Brain pericyte (primary cell): ENCODE data around the gene MPEG1.

Source experiments
- DNase-seq: peaks from one replicate; pipeline ENCODE4 v3.0.0-alpha.2; 2012; ENCODE audit warnings: low read depth, low spot score

Gene MPEG1

DNA sequence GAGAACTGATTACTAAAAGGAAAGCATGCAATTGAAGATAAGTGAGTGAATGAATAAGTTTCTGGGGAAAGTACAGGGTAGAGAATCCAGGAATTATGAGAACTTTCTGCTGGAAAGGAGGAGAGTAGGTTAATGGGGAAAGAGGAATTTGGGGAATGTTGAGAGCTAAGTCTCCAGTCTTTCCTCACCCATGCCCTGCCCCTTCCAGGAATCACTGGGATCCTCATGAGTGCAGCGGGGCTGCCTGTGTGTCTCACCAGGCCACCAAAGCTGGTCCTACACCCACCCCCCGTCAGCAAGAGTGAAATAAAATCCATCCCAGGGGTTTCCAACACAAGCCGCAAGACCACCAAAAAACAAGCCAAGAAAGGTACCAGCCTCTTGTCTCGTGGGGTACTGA, 23.8 kb downstream of the MPEG1 start:
- DNase-seq, result no peak

DNA sequence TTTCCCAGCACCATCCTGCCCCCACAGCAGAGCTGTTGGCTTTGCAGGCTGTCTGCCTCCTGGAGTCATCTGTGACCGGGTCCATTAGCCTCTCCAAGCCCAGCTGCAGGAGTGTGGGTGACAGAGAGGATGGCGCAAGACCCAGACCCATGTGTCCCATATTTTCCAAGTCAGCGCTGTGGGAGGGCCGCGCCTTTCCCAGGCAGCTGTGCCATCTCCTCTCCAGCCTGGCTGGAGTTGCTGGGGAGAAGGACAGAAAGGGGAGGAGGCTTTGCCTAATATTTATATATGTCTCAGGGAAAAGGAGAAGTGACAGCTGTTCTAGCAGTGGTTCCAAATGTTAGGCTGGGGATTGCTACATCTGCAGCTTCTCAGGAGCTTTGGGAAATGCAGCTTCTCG, 25.1 kb downstream of the MPEG1 start:
- DNase-seq, result no peak

DNA sequence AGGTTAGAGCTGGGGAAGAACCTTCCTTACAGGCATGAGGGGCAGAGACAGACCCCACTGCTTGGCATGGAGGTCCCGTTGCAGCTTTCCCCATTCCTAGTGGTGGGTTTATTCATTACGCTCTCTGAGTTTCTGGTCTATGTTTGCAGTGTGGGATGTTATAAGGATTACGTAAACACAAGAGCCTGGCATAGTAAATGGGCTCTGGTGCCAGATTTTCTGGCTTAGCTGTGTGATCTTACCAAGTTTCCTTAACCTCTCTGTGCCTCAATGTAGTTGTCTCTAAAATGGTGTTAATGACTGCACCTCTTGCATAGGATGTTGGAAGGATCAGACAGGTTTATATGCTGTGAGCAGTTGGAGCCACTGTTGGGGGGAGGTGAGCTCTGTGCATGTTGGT, 25.7 kb downstream of the MPEG1 start:
- DNase-seq, result no peak

DNA sequence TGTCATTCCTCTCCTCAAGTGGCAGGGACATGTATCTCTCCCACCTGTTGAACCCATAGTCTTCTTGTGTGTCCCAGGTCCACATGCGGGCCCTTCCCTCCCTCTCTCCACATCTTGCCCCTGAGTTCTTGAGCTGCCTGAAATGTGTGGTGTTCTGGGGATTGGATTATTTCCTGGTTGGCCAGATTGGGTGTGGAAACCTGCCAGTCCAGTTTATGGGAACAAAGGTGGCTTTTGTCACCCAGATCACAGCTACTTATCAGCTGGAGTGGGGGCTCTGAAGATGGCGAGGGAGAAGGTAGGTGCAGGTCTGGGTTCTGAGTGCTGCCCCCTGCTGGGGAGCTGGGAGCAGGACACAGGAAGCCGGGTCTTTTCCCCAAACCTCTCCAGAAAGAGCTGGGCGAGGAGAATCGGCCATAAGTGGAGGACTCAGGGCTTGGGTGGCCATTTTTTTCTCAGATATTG, 26.6 kb downstream of the MPEG1 start:
- no peak for DNase-seq

DNA sequence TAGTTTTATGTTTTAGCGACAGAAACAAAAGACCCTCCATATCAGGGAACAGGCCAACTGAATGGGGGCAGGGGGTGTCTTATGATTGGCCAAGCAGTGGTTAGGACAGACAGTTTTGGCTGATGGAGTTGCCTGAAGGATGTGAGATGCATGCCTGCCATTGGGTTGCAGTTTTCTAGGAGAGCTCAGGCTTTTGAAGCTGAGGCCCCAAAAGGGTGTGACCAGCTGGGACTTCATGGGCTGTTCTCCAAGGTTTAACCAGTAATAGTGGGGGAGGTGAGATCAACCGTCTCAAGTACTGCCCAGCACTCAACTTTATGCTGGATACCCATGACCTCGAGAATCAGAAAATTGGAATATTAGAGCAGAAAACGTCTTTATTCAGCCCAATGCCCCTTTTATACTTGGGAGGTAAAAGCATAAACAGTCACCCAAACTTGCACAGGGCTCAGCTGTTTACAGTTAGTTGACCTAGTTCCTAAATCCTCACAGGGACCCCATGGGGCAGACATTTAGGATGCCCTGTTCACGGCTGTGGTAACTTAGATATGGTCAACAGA, 27.3 kb downstream of the MPEG1 start:
- no peak for DNase-seq

DNA sequence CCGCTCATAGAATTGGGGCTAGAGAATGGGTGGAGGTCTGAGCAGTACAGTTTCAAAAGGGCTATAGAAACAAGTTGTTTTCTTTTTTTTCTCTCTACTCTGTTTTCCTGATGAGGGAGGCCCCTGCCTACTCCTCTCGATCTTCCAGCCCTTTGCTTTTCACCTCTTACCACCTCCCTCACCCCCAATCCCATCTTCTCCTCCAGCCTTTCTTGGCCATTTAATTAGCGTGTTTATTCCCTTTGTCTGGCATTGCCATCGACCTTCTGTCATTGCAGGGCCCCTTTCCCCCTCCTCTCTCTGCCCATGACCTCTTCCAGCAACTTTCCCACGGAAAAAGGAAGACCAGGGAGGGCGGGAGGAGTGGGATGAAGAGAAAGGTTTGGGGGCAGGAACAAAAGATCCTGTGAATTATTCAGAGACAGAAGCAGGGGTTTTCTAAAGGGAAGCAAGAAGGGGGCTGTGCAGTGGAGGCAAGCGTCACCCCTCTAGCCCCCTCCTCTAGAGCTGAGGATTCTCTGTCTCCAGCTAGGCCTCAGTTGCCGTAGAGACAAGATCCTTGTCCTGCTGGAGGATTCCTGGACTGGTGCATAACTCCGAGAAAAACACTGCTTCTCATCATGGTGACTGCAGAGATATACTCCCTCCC, 27.9 kb downstream of the MPEG1 start:
- no peak for DNase-seq

DNA sequence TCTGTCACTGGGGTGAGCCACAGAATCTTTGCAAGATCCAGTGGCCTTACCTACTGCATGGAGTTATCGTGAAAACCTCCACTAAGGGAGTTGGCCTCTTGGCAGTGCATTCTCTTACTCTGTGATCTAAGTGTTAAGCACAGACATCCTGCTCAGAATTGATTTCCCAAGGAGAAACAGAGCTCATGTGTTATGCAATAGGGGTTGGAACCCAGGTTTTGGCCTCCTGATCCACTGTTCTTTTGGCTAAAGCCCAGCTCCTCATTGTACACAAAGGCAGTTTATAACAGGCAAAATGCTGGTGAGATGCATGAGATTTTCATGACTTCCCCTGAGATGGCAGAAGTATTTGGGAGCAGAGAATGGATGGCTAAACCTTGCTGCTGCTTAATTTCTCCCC, 29.0 kb downstream of the MPEG1 start:
- no peak for DNase-seq

DNA sequence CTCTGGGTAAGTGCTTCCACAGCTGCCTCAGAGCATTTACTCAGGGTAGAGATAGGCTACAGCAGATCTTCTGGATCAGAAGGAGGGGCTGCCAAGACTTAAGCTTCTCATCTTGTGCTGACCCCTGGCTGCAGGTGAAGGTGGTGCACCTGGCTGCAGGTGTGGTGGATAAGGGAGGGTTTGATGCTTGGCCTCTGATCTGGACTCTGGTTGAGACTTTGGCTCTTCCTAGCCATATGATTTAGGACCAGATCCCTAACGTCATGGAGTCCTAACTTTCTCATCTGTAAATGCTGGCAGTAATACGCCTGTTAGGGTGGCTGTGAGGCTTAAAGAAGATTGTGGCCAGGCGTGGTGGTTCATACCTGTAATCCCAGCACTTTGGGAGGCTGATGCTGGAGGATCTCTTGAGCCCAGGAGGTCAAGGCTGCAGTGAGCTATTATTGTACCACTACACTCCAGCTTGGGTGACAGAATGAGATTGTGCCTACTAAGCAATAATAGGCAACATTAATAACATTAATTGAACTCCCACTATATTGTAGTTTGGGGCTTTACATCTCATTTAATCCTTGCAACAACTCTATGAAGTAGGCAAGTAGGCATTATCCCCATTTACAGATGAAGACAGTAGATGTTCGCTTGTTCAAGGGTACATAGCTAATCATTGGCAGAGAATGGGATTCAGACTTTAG, 30.1 kb downstream of the MPEG1 start:
- DNase-seq, result no peak

DNA sequence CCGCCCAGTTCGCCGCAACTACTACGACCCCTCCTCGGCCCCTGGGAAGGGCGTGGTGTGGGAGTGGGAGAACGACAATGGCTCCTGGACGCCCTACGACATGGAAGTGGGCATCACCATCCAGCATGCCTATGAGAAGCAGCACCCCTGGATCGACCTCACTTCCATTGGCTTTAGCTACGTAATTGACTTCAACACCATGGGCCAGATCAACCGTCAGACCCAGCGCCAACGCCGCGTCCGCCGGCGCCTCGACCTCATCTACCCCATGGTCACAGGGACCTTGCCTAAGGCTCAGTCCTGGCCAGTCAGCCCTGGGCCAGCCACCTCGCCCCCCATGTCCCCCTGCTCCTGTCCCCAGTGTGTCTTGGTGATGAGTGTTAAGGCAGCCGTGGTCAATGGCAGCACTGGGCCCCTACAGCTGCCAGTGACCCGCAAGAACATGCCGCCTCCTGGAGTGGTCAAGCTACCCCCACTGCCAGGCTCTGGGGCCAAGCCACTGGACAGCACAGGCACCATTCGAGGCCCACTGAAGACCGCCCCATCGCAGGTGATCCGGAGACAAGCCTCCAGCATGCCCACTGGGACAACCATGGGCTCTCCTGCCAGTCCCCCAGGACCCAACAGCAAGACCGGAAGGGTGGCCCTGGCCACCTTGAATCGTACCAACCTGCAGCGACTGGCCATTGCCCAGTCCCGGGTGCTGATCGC, 30.8 kb downstream of the MPEG1 start:
- DNase-seq, result no peak

DNA sequence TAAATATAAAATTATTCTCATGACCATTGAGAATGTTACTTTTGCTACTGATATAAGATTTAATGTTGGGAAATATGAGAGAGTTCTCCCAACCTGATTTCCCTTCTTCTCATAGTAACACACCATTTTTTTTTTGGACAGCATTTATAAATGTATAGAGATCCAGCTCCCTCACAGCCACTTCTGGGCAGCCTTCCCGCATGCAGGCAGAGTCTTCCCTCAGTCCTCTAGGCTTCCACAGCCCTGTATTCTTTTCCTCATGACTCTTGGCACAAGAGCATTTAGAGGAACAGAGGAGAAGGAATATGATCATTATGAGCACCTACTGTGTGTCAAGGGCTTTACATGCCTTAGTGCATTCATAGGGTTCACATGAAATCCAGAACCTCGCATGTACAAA, 31.8 kb downstream of the MPEG1 start:
- no peak for DNase-seq

DNA sequence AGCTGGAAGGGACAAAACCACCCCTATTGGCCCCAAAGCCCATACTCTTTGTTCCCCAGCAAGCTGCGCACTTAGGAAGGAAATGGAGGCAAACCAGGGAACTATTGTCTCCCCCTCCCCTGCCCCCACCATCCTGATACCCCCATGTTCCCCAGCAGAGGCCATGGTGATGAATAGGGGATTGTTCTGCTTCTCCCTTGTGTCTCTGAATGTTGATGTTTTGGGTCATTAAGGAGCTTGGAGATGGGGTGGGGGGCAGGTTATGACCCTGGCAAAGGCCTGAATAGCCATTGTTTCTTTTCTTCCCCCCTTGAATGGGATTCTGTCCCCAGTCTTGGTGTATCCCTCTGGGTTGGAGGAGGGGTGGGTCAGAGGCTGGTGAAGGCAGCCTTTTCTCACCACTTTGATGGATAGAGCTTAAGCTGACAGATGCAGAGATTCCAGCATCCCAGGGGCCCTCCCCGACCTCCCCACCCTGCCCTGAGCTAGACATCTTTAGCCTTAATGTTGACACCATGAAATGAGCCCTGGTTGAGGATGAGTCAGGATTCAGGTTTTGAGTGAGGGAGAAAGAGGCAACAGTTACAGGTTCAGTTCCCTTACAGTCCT, 32.5 kb downstream of the MPEG1 start:
- no peak for DNase-seq

DNA sequence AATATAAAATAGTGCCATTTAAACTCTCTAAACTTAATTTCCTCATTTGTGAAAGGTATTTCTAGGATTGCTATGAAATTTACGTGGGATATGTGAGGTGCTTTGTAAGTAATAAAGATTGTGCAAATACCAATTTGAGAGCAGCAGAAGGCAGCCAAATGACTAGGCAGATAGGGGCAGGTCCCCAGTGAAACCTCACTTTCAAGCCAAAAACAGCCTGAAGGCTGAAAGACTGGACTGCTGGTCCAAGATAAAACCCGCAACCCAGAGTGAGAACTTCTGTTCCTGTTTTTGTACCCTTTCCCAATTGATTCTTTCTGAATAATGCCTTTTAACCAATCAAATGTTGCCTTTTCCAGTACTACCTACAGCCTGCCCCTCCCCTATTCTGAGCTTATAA, 33.6 kb downstream of the MPEG1 start:
- DNase-seq, result no peak

DNA sequence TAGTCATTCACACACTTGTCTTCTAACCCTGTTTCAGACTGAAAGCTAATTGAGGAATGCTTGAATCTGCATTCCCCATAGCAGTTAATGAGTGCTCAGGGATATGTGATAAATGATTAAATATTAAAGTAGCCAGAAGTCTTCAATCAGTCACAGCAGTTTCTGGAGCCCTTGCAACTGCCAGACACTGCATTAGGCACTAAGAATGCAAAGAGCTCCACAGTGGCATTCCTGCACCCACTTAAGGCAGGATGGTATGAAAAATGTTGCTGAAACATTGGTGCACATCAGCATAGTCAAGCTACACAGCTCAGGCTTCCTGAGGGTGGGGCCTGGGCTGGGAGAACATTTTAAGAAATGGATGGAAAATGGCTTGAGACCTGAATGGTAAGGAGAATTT, 34.3 kb downstream of the MPEG1 start:
- no peak for DNase-seq

DNA sequence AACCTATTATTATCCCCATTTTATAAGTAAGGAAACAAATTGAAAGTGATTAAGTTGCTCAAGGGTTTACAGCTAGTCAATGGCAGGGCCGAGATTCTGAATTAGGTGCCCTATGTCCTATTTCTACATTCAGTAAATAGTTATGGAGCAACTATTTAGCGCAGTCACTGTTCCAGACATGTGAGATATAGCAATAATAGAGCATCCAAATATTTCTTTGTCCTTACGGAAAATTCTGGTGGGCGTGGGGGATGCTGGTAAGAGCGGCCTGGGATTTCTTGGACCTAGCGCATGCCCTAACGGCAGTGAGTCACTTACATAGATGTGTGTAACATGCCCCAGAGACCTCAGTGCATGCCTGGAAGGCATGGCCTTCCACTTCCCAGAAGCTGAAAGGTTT, 36.4 kb downstream of the MPEG1 start:
- DNase-seq, result no peak

DNA sequence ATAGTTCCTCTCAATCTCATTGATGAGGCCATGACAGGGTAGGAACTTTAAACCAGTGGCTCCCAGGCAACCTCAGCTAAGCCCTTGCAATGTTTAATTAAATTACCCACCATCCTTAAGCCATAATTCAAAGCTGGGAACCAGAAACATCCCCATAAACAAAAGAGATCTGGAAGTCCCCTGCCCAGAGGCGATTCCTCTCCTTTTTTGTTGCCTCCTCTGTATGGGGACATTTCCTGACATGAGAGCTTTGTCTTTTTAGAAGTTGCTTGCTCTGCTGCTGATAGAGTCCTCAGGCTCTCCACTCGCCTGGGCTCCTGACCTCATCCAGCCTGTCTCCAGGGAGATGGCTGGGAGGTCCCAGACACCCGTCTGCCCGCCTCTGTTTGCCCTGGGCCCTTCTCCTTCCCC, 37.6 kb downstream of the MPEG1 start:
- no peak for DNase-seq

DNA sequence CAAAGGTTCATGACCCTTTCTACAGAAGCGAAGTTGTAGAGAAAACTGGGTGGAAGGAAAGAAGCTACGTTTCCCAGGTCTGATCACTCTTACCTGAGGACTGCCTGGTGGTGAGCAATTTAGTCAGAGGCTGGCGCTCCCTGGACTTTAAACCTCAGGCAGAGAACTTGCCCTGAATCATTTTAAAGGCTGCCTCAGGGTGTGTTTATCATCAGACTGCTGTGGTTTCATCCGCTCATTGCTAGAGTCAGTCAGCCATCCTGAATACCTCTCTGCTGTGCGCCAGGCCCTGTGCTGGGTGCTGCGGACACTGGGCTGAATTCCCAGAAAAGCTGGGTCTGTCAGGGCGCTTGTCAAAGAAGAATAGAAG, 38.1 kb downstream of the MPEG1 start:
- no peak for DNase-seq

DNA sequence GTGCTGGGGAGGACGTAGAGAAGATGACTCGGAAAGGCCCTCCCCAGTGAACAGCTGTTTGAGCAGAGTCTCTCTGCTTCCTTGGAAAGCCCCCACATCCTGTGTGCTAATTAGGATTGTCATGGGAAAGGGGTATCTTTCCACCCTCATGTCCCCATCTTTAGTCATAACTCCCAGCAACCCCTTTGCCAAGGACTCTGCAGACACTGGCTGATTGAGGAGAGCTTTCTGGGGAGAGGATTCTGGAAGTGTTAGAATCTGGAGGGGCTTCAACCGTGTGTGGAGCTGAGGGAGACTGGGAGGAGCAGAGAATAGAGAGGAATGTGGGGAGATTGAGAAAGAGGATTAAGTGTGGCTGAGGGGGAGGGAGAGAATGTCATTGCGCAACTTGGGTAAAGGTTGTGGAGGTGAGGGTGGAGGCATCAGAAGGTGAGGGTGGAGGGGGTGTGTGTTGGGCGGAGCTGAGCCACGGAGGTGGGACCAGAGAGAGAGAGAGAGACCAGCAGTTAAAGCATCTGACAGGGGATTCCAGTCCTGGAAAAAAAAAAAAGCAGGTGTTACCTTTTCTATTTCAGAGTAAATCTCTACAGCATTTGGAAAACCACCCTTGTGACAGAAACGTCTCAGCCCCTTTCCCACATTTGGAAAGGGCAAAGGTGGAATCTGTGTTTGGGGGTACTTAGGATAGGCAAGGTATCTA, 38.6 kb downstream of the MPEG1 start:
- DNase-seq, result no peak

DNA sequence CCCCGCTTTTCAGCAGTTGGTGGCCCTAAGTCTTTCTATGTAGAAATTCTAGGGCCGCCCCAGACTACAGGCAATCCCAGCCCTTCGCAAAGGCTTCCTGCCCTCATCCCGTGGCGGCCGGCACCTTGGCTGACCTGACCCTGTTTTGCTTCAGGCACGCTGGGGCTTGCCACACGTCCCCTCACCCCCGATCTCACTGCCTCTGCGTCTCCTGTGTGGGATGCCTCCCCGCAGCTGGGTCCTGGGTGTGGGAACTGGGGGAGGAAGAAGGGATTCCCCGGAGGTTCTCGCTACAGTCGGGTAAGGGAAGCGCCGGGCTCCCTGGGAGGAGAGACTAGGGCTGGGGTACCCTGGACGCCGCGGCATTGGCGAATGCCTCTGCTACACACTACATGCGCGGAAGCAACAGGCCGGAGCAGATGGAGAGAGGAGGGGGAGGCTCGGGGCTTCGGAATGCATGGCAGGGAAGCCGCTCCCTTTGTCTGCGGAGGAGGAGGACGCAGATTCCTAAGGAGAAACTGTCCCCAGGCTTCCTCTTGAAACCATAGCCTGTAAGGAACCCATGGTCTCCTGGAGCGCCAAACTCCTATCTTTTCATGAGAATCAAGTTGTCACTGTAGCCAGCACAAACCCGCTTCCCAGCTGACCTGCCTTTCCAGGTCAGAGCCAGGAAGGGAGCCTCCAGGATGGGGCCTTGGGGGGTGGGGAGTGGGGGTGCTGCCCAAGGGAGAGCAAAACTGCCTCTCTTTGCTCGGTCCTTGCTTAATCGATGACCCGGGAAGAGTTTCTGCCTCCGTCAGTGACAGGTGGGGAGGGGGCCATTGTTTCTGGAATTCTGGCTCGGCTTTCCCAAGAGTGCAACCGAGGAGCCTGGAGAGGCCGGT, 39.4 kb downstream of the MPEG1 start:
- no peak for DNase-seq

DNA sequence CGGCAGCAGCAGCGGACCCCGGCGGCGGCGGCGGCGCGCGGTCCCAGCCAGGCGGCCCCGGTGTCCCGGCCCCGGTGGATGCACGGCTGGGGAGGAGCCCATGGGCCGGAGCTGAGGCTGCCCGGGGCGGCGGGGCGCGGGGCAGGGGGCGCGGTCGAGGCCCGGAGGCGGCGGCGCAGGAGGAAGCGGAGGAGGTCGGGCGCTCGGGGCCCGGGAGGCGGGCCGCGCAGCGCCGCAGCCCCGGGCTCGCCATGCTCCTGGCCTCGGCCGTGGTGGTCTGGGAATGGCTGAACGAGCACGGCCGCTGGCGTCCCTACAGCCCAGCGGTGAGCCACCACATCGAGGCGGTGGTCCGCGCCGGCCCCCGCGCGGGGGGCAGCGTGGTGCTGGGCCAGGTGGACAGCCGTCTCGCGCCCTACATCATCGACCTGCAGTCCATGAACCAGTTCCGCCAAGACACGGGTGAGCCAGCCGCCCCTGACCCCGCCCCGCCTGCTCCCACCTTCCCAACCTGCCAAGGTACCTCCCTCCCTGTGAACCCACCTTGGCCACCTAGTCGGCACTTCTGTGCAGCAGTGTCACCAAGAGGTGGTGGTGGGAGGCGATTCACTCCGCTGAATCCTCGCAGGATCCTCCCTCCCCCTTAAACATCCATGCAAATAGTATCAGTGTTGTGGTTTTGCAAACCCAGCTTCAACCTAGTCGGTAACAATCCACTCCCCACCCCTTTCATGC, 40.2 kb downstream of the MPEG1 start:
- no peak for DNase-seq
